ENCODE measurements around the gene MAMDC2.
"Not testable (repeated sequence)": the region's sequence is repeated elsewhere in the genome, so short reads cannot be mapped to it uniquely, and the experiment has no call there.

Gene MAMDC2

DNA sequence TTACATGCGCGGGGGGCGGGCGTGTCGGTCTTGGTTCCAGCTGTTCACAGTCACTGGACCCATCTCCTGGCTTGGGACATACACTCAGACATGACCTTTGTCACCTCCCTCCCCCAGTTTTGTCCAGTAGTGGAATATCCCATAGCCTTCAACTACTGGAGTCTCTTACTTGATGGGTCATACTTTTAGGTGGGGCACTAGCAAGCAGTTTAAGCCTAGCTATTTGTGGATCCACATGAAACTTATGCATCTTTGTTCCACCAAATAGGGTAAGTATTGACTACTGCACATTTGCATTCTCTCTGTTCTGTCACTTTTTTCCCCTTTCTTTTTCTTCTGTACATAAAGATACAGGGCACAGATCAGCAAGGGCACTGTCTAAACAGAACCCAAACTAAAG, 15.4 kb upstream of the MAMDC2 start:
- DNase-seq (ENCODE audit: low read depth, low spot score), result no peak
- CTCF ChIA-PET, result no interaction called here
- POLR2A ChIA-PET, result no interaction called here
- no peak overlapping the region for H3K4me3 ChIP-seq (ENCODE audit: low read depth, low read length)
- TF ChIP-seq CTCF (IDR thresholded peaks at IDR 0.05; ENCODE audit: insufficient read depth, low read length, missing control alignments), result no peak

DNA sequence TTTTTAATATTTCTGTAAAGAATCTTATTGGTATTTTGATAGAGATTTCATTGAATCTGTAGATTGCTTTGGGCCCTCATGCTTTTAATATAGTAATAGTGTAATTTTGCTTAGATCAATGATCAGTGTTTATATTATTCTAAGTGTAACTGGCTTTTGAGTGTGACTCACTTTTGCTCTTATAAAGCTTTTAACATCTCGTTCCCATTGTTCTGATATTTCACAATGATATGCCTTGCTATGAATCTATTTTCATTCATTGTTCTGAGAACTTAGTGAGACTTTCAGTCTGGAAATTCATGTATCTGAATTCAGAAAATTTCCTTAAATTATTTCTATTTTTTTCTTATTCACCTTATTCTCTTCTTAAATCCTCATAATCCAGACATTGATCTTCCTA, 13.5 kb upstream of the MAMDC2 start:
- POLR2A ChIA-PET, result no interaction called here
- DNase-seq (ENCODE audit: low read depth, low spot score), result no peak
- CTCF ChIA-PET, result no interaction called here
- no peak overlapping the region for H3K4me3 ChIP-seq (ENCODE audit: low read depth, low read length)
- no peak for TF ChIP-seq CTCF (IDR thresholded peaks at IDR 0.05; ENCODE audit: insufficient read depth, low read length, missing control alignments)

DNA sequence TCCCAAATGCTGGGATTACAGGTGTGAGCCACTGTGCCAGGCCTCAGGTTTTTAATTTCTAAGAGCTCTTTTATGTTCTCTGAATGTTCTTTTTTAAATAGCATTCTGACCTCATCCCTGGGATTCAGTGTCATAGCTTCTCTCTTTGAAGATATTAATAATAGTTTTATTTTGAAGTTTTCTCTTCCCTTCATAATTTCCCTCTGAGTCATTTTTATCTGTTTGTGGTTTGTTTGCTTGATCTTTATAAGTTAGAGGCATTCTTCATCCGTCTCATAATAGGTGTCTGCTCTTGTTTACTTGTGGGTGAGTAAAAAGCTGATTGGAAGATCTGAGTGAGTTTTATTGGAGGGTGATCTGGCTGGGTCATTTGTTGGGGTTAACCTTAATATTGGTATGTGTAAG, 12.5 kb upstream of the MAMDC2 start:
- no peak overlapping the region for H3K4me3 ChIP-seq (ENCODE audit: low read depth, low read length)
- DNase-seq (ENCODE audit: low read depth, low spot score), result no peak
- ChIA-PET POLR2A (interaction anchor here (0.6 kb wide), 1 partner anchor 9 kb away, joined by 3 read pairs; no protein-coding TSS in a partner anchor), CTCF (interaction anchor here (0.9 kb wide), 1 partner anchor 198 kb away, joined by 5 read pairs; no protein-coding TSS in a partner anchor)
- no peak for TF ChIP-seq CTCF (IDR thresholded peaks at IDR 0.05; ENCODE audit: insufficient read depth, low read length, missing control alignments)

- CTCF ChIA-PET, result interaction anchor here (0.9 to 1.8 kb wide), 3 partner anchors 12 to 77 kb away, joined by 3 to 5 read pairs (median 3); no protein-coding TSS in a partner anchor
- POLR2A ChIA-PET, result interaction anchor here (1.0 kb wide), 1 partner anchor 9 kb away, joined by 3 read pairs; the partner anchor contains the start of gene MAMDC2
- DNase-seq (ENCODE audit: low read depth, low spot score), result no peak
- no peak for TF ChIP-seq CTCF (IDR thresholded peaks at IDR 0.05; ENCODE audit: insufficient read depth, low read length, missing control alignments)
- no peak overlapping the region for H3K4me3 ChIP-seq (ENCODE audit: low read depth, low read length)
These were observed 9.4 kb upstream of the MAMDC2 start for GRCh38 chr9:70034271-70034711.

DNA sequence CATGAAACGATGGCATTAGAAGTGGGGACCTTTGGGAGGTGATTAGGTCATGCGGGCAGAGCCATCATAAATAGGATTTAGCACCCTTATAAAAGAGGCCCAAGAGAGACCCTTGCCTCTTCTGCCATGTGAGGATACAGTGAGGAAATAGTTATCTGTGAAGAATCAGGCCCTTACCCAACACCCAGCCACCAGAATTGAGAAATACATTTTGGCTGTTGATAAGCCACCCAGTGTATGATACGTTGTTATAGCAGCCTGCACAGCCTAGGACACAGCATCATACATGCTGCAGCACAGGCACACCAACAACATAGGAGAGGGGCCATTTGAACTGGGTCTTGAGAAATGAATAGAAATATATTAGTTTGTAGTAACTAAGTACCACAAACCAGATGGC, 8.0 kb upstream of the MAMDC2 start:
- POLR2A ChIA-PET, result no interaction called here
- no peak for DNase-seq (ENCODE audit: low read depth, low spot score)
- CTCF ChIA-PET, result no interaction called here
- no peak overlapping the region for H3K4me3 ChIP-seq (ENCODE audit: low read depth, low read length)
- TF ChIP-seq CTCF (IDR thresholded peaks at IDR 0.05; ENCODE audit: insufficient read depth, low read length, missing control alignments), result no peak

DNA sequence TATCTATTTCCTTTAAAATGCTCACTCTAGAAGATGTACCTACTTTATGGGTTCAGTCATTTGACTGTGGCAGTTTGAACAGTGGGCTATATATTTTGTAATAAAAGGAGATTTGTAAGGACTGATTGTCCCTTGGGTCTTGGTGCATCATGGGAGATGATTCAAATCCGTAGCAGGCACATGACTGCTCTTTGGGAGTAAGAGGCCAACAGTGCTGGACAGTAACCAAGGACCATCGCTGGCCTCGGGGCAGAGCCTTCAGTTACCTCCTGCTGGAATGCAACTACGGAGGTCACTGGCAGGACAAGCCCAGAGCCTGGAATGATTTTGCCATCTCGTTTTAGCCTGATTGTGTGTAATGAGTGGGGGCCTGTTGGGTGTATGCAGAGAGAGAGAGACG, 7.0 kb upstream of the MAMDC2 start:
- ChIA-PET CTCF (no interaction called here), POLR2A (no interaction called here)
- no peak for TF ChIP-seq CTCF (IDR thresholded peaks at IDR 0.05; ENCODE audit: insufficient read depth, low read length, missing control alignments)
- no peak for DNase-seq (ENCODE audit: low read depth, low spot score)
- H3K4me3 ChIP-seq (ENCODE audit: low read depth, low read length), result no peak overlapping the region

GRCh38 chr9:70038171-70038621, 5.5 kb upstream of the MAMDC2 start:
- DNase-seq (ENCODE audit: low read depth, low spot score); POLR2A ChIA-PET; CTCF ChIA-PET; H3K4me3 ChIP-seq (ENCODE audit: low read depth, low read length): not testable (repeated sequence)

Measured in AG04449 (cell line).